Pancreas (tissue), 10 donors: ENCODE measurements around the gene KCNK3. TPM values are rescaled to one million over a fixed set of nuclear protein-coding genes. Genes with fewer than 3 reads are reported as not detected.

Experiments
- ATAC-seq, 4 donors: fragments of 200-7000 bp; cut with Tn5 transposase; one replicate each; pipeline versions ENCODE4 v1.8.0 to v1.9.1; 2020; ENCODE audit warnings: mild to moderate bottlenecking in 4 of 4, moderate library complexity in 4 of 4
- DNase-seq, 6 donors: peaks; one replicate each; pipeline ENCODE4 v3.0.0-alpha.2; 2020
- FAIRE-seq: peaks from 2 replicates; lab custom pipeline; 2012; peaks lifted over from hg19 to GRCh38; lab: Jason Lieb, UNC
- H3K27ac ChIP-seq, 4 donors: fragments of 200-600 bp; sonication (generic); 1 replicate in 3 of 4; 2 replicates in 1 of 4; pipeline versions ENCODE4 v1.5.0 to v1.8.0; 2020
- H3K27me3 ChIP-seq, 4 donors: fragments of 200-600 bp; one replicate each; pipeline ENCODE4 v1.8.0; 2021
- H3K36me3 ChIP-seq, 3 donors: fragments of 200-600 bp; sonication (generic) in 1 of 3; one replicate each; pipeline versions ENCODE4 v1.5.0 to v1.8.0; 2020 to 2021
- H3K4me1 ChIP-seq, 3 donors: fragments of 200-600 bp; one replicate each; pipeline ENCODE4 v1.8.0; 2021
- H3K4me3 ChIP-seq, 4 donors: fragments of 200-600 bp; sonication (generic) in 2 of 4; one replicate each; pipeline versions ENCODE4 v1.5.0 to v1.8.0; 2020 to 2021
- H3K9me3 ChIP-seq, 4 donors: fragments of 200-600 bp; one replicate each; pipeline ENCODE4 v1.8.0; 2021
- WGBS, 2 donors: extraction: QIAGEN DNeasy Blood & Tissue Kit; methylation state at CpG; one replicate each; pipeline ENCODE4 v1.1.7; 2013; 5-methylcytosine and 5-hydroxymethylcytosine counted together
- intact Hi-C, 3 donors: fragments of 100-400 bp; cut with DNase I; formaldehyde crosslinking; loops; one replicate each; pipeline versions ENCODE4 v1.11.1 to v1.14.2; 2022
- polyA plus RNA-seq, 2 donors: library from polyadenylated mRNA; stranded (reverse); fragments of 200-250 nt; gene quantifications; one replicate each; pipeline ENCODE4 v1.2.3, GENCODE V29; 2013
- total RNA-seq, 6 donors: library from RNA; stranded (reverse); fragmentation: NEBNext Ultra II Directional in 4 of 6; extraction: Animal tissue kit (Norgen Biotek cat#: 25700) in 4 of 6; gene quantifications; one replicate each; pipeline versions ENCODE4 v1.2.1 to v1.2.4, GENCODE V29; 2021 to 2023
- TF ChIP-seq, protein P1 (sequence below), 4 donors: fragments of 200-600 bp; sonication (generic) in 3 of 4; IDR thresholded peaks; one replicate each; pipeline versions ENCODE4 v1.5.0 to v1.8.0; 2021; ENCODE audit warnings: antibody characterized with exemption in 4 of 4
- donor health status: healthy with polysubstance abuse.
- donor health status: DM: no; HTN: no; CAD: no; lungs with moderate emphysema.
- donor health status: DM: no; HTN: no; CAD: no.
- donor health status: control.
- donor health status: control.
- donor health status: Bipolar disorder and iron deficiency.
- donor health status: DM: yes; HTN: yes; CAD: no.
- donor health status: DM: no; HTN: no; CAD: no.
- donor health status: DM: no; HTN: no; CAD: no.
- donor health status: DM: yes; HTN: yes; CAD: no.

Gene KCNK3
- total RNA-seq (10 to 100 TPM; 23.6 to 46.4 (median 31.4) TPM), polyA plus RNA-seq (1 to 10 TPM; 7.5 to 9.0 TPM)

DNA sequence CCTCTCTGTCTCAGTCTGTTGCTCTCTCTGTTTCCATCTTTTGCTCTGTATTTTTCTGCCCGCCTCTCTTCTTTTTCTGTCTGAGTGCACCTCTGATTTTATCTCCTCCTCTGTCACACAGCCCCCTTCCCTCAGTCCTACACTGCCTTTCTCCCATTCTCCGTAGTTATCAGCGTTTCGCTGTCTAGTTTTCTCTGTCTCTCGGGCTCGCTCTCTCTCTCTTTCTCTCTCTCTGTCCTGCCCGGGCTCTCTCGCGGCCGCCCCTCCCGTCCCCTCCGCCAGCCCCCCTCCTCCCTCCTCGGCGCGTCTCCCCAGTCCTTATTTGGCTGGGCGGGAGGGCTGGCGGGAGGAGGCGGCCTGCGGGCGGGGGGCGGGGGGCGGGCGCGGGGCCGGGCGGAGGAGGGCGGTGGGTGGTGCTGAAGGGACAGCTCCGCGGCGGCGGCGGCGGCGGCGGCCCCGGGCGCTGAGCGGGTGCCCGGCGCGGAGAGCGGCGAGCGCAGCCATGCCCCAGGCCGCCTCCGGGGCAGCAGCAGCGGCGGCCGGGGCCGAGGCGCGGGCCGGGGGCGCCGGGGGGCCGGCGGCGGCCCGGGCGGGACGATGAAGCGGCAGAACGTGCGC, at the start of gene KCNK3:
TSS of gene KCNK3 (plus strand) at position 444 of the 618 bp plus-strand sequence. CDS start at position 598, 154 bp downstream.
- H3K4me1 ChIP-seq = peaks cover 15 to 45% (median 25%) of the 10 kb centered on the region in 3 donors
- WGBS, 2 donors = 1% methylated on average over 35 to 64 of the region's 64 CpGs
- FAIRE-seq (no peak), ATAC-seq (peak; percentile 29 to 61 (median 40)), DNase-seq (peak; percentile 71 to 87 (median 80))
- intact Hi-C loops = no loop called here
- H3K9me3 ChIP-seq = no peaks in the 10 kb centered on the region
- H3K27me3 ChIP-seq = no peaks in the 10 kb centered on the region
- TF ChIP-seq, protein P1, sequence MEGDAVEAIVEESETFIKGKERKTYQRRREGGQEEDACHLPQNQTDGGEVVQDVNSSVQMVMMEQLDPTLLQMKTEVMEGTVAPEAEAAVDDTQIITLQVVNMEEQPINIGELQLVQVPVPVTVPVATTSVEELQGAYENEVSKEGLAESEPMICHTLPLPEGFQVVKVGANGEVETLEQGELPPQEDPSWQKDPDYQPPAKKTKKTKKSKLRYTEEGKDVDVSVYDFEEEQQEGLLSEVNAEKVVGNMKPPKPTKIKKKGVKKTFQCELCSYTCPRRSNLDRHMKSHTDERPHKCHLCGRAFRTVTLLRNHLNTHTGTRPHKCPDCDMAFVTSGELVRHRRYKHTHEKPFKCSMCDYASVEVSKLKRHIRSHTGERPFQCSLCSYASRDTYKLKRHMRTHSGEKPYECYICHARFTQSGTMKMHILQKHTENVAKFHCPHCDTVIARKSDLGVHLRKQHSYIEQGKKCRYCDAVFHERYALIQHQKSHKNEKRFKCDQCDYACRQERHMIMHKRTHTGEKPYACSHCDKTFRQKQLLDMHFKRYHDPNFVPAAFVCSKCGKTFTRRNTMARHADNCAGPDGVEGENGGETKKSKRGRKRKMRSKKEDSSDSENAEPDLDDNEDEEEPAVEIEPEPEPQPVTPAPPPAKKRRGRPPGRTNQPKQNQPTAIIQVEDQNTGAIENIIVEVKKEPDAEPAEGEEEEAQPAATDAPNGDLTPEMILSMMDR (IDR thresholded peaks at IDR 0.05) = no peak
- no peaks in the 10 kb centered on the region for H3K36me3 ChIP-seq
- H3K4me3 ChIP-seq = peak within 1 kb of the TSS; percentile 48 to 57 (median 52)
- peak within 1 kb of the TSS; percentile 37 to 89 (median 67) for H3K27ac ChIP-seq

DNA sequence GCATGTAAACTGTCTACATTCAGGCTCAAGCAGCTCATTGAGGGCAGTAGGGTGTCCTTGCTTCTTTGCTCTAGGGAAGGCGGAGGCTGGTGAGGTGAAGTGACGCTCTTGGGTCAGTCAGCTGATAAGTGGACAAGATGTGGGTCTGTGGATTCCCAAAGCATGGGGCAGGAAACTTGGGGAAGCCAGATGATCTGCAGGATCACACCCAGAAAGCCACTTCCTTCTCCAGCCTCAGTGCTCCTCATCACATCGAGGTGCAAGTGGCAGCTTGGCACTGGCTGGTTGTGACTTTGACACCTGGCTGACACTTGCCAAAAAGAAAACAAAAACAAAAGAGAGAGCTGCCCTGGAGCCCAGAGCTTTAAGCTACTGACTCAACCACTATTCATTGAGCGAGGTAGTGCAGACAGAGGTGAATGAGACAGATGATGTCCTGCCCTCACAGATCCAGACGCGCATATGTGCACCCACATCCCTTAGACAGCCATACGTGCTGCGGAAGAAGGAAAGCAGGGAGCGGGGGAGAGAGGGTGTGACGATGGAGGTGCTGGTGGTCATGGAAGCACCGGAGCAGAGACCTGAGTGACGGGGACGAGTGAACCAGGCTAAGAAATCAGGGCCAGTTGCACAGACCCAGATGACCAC, 48.2 kb upstream of the KCNK3 start:
- DNase-seq (no peak), FAIRE-seq (no peak), ATAC-seq (no peak)
- H3K36me3 ChIP-seq = no peaks in the 10 kb centered on the region
- H3K9me3 ChIP-seq = no peaks in the 10 kb centered on the region
- no peak overlapping the region for H3K4me3 ChIP-seq
- intact Hi-C loops = no loop called here
- no peak overlapping the region for H3K27ac ChIP-seq
- H3K4me1 ChIP-seq = no peaks in the 10 kb centered on the region
- TF ChIP-seq, protein P1 (IDR thresholded peaks at IDR 0.05) = no peak
- 84% methylated on average over 13 of the region's 13 CpGs for WGBS, 2 donors
- H3K27me3 ChIP-seq = no peaks in the 10 kb centered on the region

DNA sequence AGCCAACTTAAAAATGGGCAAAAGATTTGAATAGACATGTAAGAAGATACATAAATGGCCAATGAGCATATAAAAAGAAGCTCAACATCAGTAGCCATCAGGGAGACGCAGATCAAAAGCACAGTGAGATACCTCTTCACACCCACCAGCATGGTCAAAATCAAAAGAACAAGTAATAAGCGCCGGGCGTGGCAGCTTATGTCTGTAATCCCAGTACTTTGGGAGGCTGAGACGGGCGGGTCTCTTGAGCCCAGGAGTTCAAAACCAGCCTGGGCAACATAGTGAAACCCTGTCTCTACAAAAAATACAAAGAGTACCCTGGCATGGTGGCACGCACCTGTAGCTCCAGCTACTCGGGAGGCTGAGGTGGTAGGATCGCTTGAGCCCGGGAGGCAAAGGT, 46.8 kb upstream of the KCNK3 start:
- TF ChIP-seq, protein P1 (IDR thresholded peaks at IDR 0.05) = no peak
- FAIRE-seq = no peak
- Histone ChIP-seq H3K27ac (no peak overlapping the region), H3K4me1 (no peaks in the 10 kb centered on the region), H3K36me3 (no peaks in the 10 kb centered on the region), H3K9me3 (no peaks in the 10 kb centered on the region), H3K4me3 (no peak overlapping the region), H3K27me3 (no peaks in the 10 kb centered on the region)
- no peak for ATAC-seq
- no peak for DNase-seq
- WGBS, 2 donors = 95 to 96% methylated on average over 10 of the region's 10 CpGs
- intact Hi-C loops = no loop called here

DNA sequence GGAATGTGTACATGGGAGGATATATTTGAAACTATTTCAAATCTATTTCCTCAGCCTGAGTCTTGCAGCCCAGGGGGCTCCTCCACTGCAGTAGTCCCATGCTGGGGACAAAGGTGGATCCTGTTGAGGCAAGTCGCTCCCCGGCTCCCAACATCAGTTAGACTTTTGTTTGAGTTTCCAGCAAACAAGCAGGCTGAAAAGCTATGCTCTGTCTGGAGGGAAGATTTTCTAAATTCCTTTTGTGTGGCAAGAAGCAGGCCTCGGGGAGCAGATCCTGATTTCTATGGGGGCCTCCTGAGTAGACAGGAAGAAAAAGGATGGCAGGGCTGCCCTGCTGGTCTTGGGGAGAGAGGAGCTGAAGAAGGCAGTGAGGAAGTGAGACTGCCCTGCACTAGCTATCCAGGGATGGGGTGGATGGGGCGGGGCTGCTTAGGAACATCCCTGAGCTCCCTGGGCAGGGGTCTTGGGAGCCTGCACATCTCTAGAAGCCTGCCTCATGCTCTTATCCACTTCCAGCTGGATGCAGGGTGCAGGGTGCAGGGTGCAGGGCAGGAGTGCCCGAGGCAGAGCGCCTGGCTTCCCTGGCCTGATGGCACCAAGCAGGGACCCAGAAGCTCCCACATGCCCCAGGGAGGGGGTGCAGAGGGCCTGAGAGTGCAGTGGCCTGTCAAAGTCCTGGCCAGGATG, 45.4 kb upstream of the KCNK3 start:
- 92 to 99% methylated on average over 6 of the region's 6 CpGs for WGBS, 2 donors
- Histone ChIP-seq H3K27me3 (no peaks in the 10 kb centered on the region), H3K27ac (no peak overlapping the region), H3K9me3 (no peaks in the 10 kb centered on the region), H3K4me1 (no peaks in the 10 kb centered on the region), H3K36me3 (no peaks in the 10 kb centered on the region), H3K4me3 (no peak overlapping the region)
- ATAC-seq = no peak
- intact Hi-C loops = no loop called here
- TF ChIP-seq, protein P1 (IDR thresholded peaks at IDR 0.05) = no peak
- no peak for DNase-seq
- no peak for FAIRE-seq
